T-cell (primary cell): ENCODE measurements around the gene MKKS. TPM values are rescaled to one million over a fixed set of nuclear protein-coding genes. Genes with fewer than 3 reads are reported as not detected.
"Not testable (repeated sequence)": the region's sequence is repeated elsewhere in the genome, so short reads cannot be mapped to it uniquely, and the experiment has no call there.

ENCODE experiments used
- ATAC-seq, 4 experiments: fragments of 200-7000 bp in 3 of 4; fragments of 150-1000 bp in 1 of 4; cut with Tn5 transposase; replicated peaks in 1 of 4; 1 replicate in 3 of 4; 2 replicates in 1 of 4; pipeline ENCODE4 v1.10.0; 2021; ENCODE audit warnings: moderate library complexity in 3 of 4, mild to moderate bottlenecking in 2 of 4, moderate number of reproducible peaks in 1 of 4
- CTCF ChIA-PET, 2 donors: fragments of 300-600 bp; sonication (Branson Sonifier 250); formaldehyde crosslinking; loops; one replicate each; lab custom pipeline; 2022; ENCODE audit warnings: antibody characterized with exemption in 2 of 2; lab: Charles Lee
- POLR2A ChIA-PET, 2 donors: fragments of 300-600 bp; sonication (Branson Sonifier 250); formaldehyde crosslinking; loops; one replicate each; lab custom pipeline; 2022; ENCODE audit warnings: antibody characterized with exemption in 2 of 2; lab: Charles Lee
- DNase-seq, 35 experiments: peaks; one replicate each; pipeline versions ENCODE4 v3.0.0 to v3.0.0-alpha.2; 2013 to 2023
- H3K27ac ChIP-seq: one replicate; pipeline ENCODE4 v1.5.1; 2013; ENCODE audit warnings: low read length
- H3K27me3 ChIP-seq, 2 experiments: replicated peaks in 1 of 2; 1 replicate in 1 of 2; 2 replicates in 1 of 2; pipeline versions ENCODE4 v1.6.1 to v1.7.0; 2013; ENCODE audit warnings: low read length in 1 of 2, mixed read lengths in 1 of 2; ENCODE audit not compliant: control insufficient read depth in 2 of 2, insufficient read depth in 2 of 2; ENCODE audit errors: extremely low read depth in 1 of 2
- H3K36me3 ChIP-seq, 2 donors: 1 replicate in 1 of 2; 2 replicates in 1 of 2; pipeline versions ENCODE4 v1.6.1 to v1.7.0; 2013; ENCODE audit warnings: low read length in 1 of 2; ENCODE audit not compliant: control insufficient read depth in 2 of 2, insufficient read depth in 1 of 2; ENCODE audit errors: extremely low read depth in 1 of 2
- H3K4me1 ChIP-seq, 2 experiments: 1 replicate in 1 of 2; 2 replicates in 1 of 2; pipeline versions ENCODE4 v1.6.1 to v1.7.0; 2013; ENCODE audit warnings: low read length in 2 of 2, mixed read lengths in 1 of 2; ENCODE audit not compliant: insufficient read depth in 2 of 2, control insufficient read depth in 1 of 2; ENCODE audit errors: extremely low read depth in 1 of 2
- H3K4me3 ChIP-seq, 2 donors: 1 replicate in 1 of 2; 2 replicates in 1 of 2; pipeline versions ENCODE4 v1.5.1 to v1.7.0; 2013; ENCODE audit warnings: mild to moderate bottlenecking in 2 of 2, low read length in 1 of 2, moderate library complexity in 1 of 2; ENCODE audit not compliant: control insufficient read depth in 1 of 2; ENCODE audit errors: extremely low read depth in 1 of 2
- H3K9me3 ChIP-seq: 2 replicates; pipeline ENCODE4 v1.7.0; 2013
- H3K27ac Mint-ChIP-seq, 2 donors: one replicate each; pipeline ENCODE4 v1.8.0; 2020 to 2021; ENCODE audit warnings: mild to moderate bottlenecking in 2 of 2, mixed read lengths in 2 of 2
- H3K27me3 Mint-ChIP-seq, 2 donors: one replicate each; pipeline ENCODE4 v1.8.0; 2021 to 2022; ENCODE audit warnings: mixed read lengths in 2 of 2
- H3K36me3 Mint-ChIP-seq: one replicate; pipeline ENCODE4 v1.8.0; 2021; ENCODE audit warnings: mixed read lengths
- H3K4me1 Mint-ChIP-seq, 3 donors: one replicate each; pipeline ENCODE4 v1.8.0; 2020 to 2022; ENCODE audit warnings: mixed read lengths in 3 of 3, mild to moderate bottlenecking in 1 of 3
- H3K4me3 Mint-ChIP-seq, 3 donors: one replicate each; pipeline ENCODE4 v1.8.0; 2020 to 2022; ENCODE audit warnings: mild to moderate bottlenecking in 3 of 3, mixed read lengths in 3 of 3, moderate library complexity in 3 of 3
- H3K9me3 Mint-ChIP-seq, 3 donors: one replicate each; pipeline ENCODE4 v1.8.0; 2020 to 2022; ENCODE audit warnings: mixed read lengths in 3 of 3
- WGBS: methylation state at CpG from one replicate; pipeline ENCODE4 v1.1.5; 2013; ENCODE audit warnings: missing lambda C conversion rate; ENCODE audit not compliant: insufficient coverage; 5-methylcytosine and 5-hydroxymethylcytosine counted together
- total RNA-seq, 35 experiments: library from RNA in 6 of 35; stranded (reverse) in 6 of 35; fragments of 120-200 nt in 1 of 35; gene quantifications; one replicate each; pipeline versions ENCODE4 v1.2.1 to v1.2.4 and lab custom pipeline; 2013 to 2026

Gene MKKS
- total RNA-seq, 5 donors from 2014 or later (not counting 1 experiment from before 2014, with no cell fraction given), result 5.1 to 13.5 (median 11.9) TPM

DNA sequence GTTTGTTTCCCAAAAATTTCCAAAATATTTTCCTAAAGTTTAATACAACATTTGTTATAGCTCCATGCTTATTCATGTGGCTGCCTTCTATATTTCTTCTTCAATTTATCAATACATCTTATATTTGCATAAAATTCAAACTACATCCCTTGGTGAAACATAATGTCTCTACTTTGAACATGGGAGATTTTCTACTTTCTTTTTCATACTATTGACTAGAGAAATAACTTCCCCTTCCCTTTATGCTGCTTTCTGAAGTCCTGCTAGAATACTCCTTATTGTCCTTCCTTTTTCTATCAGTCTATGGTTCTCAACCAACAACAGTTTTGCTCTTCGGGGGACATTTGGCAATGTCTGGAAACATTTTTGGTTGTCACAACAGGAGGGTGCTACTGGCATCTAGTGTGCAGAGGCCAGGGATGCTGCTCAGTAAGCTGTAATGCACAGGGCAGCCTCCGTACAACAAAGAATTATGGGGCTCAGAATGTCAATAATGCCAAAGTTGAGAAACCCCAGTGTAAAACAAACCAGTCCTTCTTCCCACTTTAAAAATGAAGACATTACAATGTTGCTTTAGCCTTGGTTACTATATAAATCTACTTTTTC lies 29.9 kb downstream of the MKKS start:
- no peak overlapping the region for H3K4me3 Mint-ChIP-seq
- no peak overlapping the region for H3K4me3 ChIP-seq
- H3K9me3 Mint-ChIP-seq, result no peaks in the 10 kb centered on the region
- no peaks in the 10 kb centered on the region for H3K4me1 ChIP-seq
- CTCF ChIA-PET, result no interaction called here
- H3K9me3 ChIP-seq, result no peaks in the 10 kb centered on the region
- peaks cover 16% of the 10 kb centered on the region for H3K36me3 Mint-ChIP-seq
- ATAC-seq (no peak), DNase-seq (no peak)
- no peak overlapping the region for H3K27ac Mint-ChIP-seq
- no peaks in the 10 kb centered on the region for H3K27me3 Mint-ChIP-seq
- H3K27me3 ChIP-seq, result no peaks in the 10 kb centered on the region
- H3K36me3 ChIP-seq, result peaks cover 0 to 11% of the 10 kb centered on the region in 2 donors
- no peak overlapping the region for H3K27ac ChIP-seq
- WGBS, result no CpG with 5 or more reads among the region's 2 CpGs
- H3K4me1 Mint-ChIP-seq, result no peaks in the 10 kb centered on the region
- POLR2A ChIA-PET, result no interaction called here

DNA sequence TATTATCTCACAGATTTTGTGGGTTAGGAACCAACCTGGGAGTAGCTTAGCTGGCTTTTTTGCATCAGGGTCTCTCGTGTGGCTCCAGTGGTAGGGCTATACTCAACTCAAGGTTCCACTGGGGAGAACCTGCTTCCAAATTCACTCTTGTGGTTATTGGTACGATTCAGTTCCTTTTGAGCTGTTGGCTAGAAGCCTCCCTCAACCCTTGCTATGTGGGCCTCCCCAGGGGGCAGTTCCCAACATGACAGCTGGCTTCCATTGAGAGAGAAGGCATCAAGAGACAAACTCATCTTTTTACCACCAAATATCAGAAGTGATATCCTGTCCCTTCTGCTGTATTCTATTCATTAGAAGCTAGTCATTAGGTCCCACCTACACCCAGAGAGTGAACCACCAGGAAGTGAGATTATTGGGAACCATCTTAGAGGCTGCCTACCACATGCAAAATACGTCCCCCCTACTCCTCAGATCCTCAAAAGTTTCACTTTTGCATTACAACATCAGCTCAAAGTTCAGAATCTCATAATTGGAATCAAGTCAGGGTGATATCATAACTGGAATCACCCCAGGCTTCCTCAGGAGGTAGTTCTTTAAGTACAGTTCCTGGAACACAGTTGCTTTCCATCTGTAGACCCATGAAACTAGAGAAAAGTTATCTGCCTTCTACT lies 30.9 kb downstream of the MKKS start:
- DNase-seq, result no peak

DNA sequence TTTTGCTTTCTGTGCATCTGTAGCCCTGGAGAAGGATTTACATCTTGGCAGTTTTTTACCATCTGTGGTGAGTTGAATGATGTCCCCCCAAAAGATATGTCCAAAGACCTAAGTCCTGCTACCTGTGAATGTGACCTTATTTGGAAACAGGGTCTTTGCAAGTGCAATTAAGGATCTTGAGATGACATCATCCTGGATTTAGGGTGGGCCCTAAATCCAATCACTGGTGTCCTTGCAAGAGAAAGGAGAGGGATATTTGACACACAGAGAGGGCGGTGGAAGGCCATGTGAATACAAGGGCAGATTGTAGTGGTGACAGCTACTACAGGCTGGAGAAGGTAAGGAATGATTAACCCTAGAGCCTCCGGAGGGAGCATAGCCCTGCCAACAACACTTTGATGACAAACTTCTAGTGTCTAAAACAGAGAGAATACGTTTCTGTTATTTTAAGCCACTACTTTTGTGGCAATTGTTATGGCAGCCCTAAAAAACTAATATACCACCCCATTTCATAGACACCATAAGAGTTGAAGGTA lies 35.1 kb downstream of the MKKS start:
- ChIA-PET CTCF (no interaction called here), POLR2A (no interaction called here)
- no peaks in the 10 kb centered on the region for H3K9me3 Mint-ChIP-seq
- no peak overlapping the region for H3K4me3 Mint-ChIP-seq
- no peak overlapping the region for H3K27ac Mint-ChIP-seq
- 100% methylated on average over 1 of the region's 3 CpGs for WGBS
- Histone ChIP-seq H3K9me3 (no peaks in the 10 kb centered on the region), H3K4me1 (no peaks in the 10 kb centered on the region), H3K4me3 (no peak overlapping the region), H3K27me3 (no peaks in the 10 kb centered on the region), H3K36me3 (no peaks in the 10 kb centered on the region), H3K27ac (no peak overlapping the region)
- no peaks in the 10 kb centered on the region for H3K27me3 Mint-ChIP-seq
- DNase-seq (no peak), ATAC-seq (no peak)
- no peaks in the 10 kb centered on the region for H3K4me1 Mint-ChIP-seq
- no peaks in the 10 kb centered on the region for H3K36me3 Mint-ChIP-seq

More for the DNA sequence above, 30.9 kb downstream of the MKKS start:
- no peaks in the 10 kb centered on the region for H3K27me3 ChIP-seq
- Mint-ChIP-seq H3K4me1 (no peaks in the 10 kb centered on the region), H3K4me3 (no peak overlapping the region), H3K27me3 (no peaks in the 10 kb centered on the region), H3K9me3 (no peaks in the 10 kb centered on the region), H3K27ac (no peak overlapping the region), H3K36me3 (peaks cover 14% of the 10 kb centered on the region)
- no peaks in the 10 kb centered on the region for H3K4me1 ChIP-seq
- POLR2A ChIA-PET, result no interaction called here
- H3K36me3 ChIP-seq, result peaks cover 0 to 11% of the 10 kb centered on the region in 2 donors
- WGBS, result 100% methylated on average over 1 of the region's 3 CpGs
- CTCF ChIA-PET, result no interaction called here
- ATAC-seq, result no peak
- no peaks in the 10 kb centered on the region for H3K9me3 ChIP-seq
- H3K27ac ChIP-seq, result no peak overlapping the region
- no peak overlapping the region for H3K4me3 ChIP-seq

DNA sequence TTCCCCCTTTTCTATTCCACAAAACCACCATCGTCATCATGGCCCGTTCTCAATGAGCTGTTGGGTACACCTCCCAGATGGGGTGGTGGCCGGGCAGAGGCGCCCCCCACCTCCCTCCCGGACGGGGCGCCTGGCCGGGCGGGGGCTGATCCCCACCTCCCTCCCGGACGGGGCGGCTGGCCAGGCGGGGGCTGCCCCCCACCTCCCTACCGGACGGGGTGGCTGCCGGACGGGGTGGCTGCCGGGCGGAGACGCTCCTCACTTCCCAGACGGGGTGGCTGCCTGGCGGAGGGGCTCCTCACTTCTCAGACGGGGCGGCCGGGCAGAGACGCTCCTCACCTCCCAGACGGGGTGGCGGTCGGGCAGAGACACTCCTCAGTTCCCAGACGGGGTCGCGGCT lies 39.3 kb downstream of the MKKS start:
- H3K27ac ChIP-seq, H3K36me3 ChIP-seq, DNase-seq, H3K9me3 ChIP-seq, ATAC-seq, H3K4me1 Mint-ChIP-seq, H3K27me3 Mint-ChIP-seq, H3K4me3 ChIP-seq, H3K36me3 Mint-ChIP-seq, CTCF ChIA-PET, H3K27ac Mint-ChIP-seq, H3K9me3 Mint-ChIP-seq, H3K27me3 ChIP-seq, H3K4me1 ChIP-seq, POLR2A ChIA-PET, H3K4me3 Mint-ChIP-seq: not testable (repeated sequence)
- 95% methylated on average over 9 of the region's 32 CpGs for WGBS

DNA sequence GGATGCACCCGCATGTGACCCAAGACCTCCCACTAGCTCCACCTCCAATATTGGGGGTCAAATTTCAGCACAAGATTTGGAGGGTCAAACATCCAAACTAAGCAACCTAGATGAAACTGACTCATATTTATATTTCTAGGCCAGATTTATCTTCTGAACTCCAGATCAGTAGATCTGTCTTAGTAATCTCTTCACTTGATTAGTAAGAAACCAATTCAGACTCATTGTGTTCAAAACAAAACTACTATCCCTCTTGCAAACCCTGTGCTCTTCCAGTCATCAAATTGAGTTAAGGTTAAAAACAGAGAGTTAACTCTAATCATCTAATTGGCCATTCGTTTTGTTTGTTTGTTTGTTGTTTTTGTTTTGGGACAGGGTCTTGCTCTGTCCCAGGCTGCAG lies 43.3 kb downstream of the MKKS start:
- 100% methylated on average over 1 of the region's 2 CpGs for WGBS
- no peaks in the 10 kb centered on the region for H3K9me3 ChIP-seq
- no peaks in the 10 kb centered on the region for H3K4me1 ChIP-seq
- H3K27ac Mint-ChIP-seq, result no peak overlapping the region
- H3K36me3 ChIP-seq, result no peaks in the 10 kb centered on the region
- H3K9me3 Mint-ChIP-seq, result no peaks in the 10 kb centered on the region
- H3K4me3 ChIP-seq, result no peak overlapping the region
- no peak for ATAC-seq
- H3K36me3 Mint-ChIP-seq, result no peaks in the 10 kb centered on the region
- no peak for DNase-seq
- no peak overlapping the region for H3K4me3 Mint-ChIP-seq
- ChIA-PET POLR2A (no interaction called here), CTCF (interaction anchor here in 1 of 2 donors (0.6 to 0.7 kb wide), 2 partner anchors 22 to 276 kb away, joined by 4 read pairs; no protein-coding TSS in a partner anchor)
- peaks cover 7 to 14% of the 10 kb centered on the region in 2 donors for H3K27me3 Mint-ChIP-seq
- H3K4me1 Mint-ChIP-seq, result no peaks in the 10 kb centered on the region
- H3K27me3 ChIP-seq, result no peaks in the 10 kb centered on the region
- no peak overlapping the region for H3K27ac ChIP-seq

DNA sequence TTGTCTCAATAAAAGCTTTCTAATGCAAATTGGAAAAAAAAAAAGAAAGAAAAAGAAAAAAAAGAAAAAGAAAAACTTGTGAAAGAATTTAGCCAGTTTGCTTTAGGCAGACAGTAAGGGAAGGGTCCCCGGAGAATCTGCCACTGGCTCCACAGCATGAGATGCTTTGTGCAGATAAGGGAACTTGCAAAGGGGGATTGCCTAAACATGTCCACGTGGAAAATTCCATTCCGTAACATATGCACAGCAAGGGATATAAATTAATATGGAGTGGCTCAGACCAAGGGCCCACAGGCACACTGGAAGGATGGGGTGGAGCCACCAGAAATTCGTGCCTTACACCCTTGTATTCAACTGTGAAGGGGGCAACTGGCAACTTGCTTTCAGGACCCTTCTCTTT lies 45.4 kb downstream of the MKKS start:
- POLR2A ChIA-PET, result no interaction called here
- H3K4me3 Mint-ChIP-seq, result no peak overlapping the region
- CTCF ChIA-PET, result no interaction called here

More for the DNA sequence above, 45.4 kb downstream of the MKKS start:
- Mint-ChIP-seq H3K9me3 (no peaks in the 10 kb centered on the region), H3K4me1 (no peaks in the 10 kb centered on the region), H3K27ac (no peak overlapping the region), H3K36me3 (no peaks in the 10 kb centered on the region), H3K27me3 (peaks cover 7 to 14% of the 10 kb centered on the region in 2 donors)
- Histone ChIP-seq H3K4me1 (no peaks in the 10 kb centered on the region), H3K4me3 (no peak overlapping the region), H3K36me3 (no peaks in the 10 kb centered on the region), H3K9me3 (no peaks in the 10 kb centered on the region), H3K27me3 (no peaks in the 10 kb centered on the region), H3K27ac (no peak overlapping the region)
- ATAC-seq (no peak), DNase-seq (no peak)
- WGBS, result 93% methylated on average over 3 of the region's 4 CpGs
